ENCODE measurements around the gene C20orf204.
A peak's percentile ranks its signal among the peaks of the same experiment; 100 is the strongest.

C20orf204 gene

DNA sequence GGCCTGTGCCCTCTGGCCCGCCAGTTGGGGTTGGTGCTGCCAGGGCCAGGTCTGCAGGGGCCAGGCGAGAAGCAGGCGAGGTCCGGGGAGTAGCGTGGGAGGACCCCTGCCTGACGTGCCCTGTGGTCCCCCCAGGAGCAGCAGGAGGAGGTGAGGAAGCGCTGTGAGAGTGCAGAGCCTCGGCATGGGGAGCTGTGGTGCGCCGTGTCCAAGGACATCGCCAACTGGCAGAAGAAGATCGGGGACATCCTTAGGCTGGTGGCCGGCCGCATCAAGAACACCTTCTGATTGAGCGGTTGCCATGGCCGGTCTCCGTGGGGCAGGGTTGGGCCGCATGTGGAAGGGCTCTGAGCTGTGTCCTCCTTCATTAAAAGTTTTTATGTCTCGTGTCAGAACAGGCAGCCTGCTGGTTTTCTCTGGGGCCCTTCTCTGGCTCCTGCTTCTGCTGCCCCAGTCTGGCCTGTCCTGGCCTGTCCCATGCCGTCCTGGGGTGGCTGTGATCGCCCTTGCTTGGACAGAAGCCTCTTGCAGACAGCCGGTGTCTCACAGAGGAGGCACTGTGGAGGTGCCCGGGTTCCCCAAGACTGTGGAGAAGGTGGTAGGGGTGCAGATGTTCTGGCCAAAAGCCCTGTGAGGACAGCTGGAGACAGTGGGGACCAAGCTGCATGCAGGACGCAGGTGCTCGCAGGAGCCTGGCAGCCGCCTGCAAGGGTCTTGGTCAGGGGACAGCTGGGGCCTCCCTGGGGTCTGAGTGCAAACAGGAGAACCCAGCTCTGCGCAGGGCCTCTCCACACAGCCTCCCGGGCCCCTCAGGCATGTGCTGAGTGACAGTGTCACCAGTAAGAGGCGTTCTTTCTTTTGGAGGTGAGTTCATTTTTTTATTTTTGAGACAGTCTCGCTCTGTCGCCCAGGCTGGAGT is 3.0 kb upstream of the C20orf204 start:
- DNase-seq (ENCODE audit: low spot score) = no peak
- TF ChIP-seq, protein P1, sequence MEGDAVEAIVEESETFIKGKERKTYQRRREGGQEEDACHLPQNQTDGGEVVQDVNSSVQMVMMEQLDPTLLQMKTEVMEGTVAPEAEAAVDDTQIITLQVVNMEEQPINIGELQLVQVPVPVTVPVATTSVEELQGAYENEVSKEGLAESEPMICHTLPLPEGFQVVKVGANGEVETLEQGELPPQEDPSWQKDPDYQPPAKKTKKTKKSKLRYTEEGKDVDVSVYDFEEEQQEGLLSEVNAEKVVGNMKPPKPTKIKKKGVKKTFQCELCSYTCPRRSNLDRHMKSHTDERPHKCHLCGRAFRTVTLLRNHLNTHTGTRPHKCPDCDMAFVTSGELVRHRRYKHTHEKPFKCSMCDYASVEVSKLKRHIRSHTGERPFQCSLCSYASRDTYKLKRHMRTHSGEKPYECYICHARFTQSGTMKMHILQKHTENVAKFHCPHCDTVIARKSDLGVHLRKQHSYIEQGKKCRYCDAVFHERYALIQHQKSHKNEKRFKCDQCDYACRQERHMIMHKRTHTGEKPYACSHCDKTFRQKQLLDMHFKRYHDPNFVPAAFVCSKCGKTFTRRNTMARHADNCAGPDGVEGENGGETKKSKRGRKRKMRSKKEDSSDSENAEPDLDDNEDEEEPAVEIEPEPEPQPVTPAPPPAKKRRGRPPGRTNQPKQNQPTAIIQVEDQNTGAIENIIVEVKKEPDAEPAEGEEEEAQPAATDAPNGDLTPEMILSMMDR (IDR thresholded peaks at IDR 0.05; ENCODE audit: borderline replicate concordance, control extremely low read depth, extremely low read depth, insufficient read depth, missing control alignments) = no peak
- in situ Hi-C loops (cut with MboI; ENCODE audit: low sequenced_read_pairs, unreplicated experiment) = no loop called here

DNA sequence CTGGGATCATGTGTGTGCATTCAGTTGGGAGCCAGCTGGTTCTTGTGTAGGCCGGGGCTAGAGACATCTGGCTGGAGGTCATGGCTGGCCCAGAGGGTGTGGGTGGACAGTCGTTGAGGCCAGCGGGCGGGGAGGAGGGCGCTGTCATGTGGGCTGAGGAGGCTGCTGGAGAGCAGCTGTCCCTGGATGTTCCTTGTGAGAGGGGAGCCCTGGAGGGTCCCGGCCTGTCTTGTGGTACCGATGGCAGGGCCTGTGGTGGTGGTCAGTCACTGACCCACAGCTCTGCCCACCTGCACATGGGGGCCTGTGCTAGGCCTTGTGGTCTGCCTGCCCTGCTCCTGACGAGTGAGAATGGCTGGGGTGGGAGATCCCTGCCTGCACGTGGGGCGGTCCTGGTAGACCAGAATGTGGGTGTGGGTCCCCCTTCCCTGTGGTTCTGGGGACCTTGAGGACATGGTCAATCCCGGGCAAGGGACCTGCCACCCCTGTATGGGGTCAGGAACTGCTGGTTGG is 1.9 kb upstream of the C20orf204 start:
- in situ Hi-C loops (cut with MboI; ENCODE audit: low sequenced_read_pairs, unreplicated experiment) = no loop called here
- DNase-seq (ENCODE audit: low spot score) = no peak
- TF ChIP-seq, protein P1 (IDR thresholded peaks at IDR 0.05; ENCODE audit: borderline replicate concordance, control extremely low read depth, extremely low read depth, insufficient read depth, missing control alignments) = no peak

DNA sequence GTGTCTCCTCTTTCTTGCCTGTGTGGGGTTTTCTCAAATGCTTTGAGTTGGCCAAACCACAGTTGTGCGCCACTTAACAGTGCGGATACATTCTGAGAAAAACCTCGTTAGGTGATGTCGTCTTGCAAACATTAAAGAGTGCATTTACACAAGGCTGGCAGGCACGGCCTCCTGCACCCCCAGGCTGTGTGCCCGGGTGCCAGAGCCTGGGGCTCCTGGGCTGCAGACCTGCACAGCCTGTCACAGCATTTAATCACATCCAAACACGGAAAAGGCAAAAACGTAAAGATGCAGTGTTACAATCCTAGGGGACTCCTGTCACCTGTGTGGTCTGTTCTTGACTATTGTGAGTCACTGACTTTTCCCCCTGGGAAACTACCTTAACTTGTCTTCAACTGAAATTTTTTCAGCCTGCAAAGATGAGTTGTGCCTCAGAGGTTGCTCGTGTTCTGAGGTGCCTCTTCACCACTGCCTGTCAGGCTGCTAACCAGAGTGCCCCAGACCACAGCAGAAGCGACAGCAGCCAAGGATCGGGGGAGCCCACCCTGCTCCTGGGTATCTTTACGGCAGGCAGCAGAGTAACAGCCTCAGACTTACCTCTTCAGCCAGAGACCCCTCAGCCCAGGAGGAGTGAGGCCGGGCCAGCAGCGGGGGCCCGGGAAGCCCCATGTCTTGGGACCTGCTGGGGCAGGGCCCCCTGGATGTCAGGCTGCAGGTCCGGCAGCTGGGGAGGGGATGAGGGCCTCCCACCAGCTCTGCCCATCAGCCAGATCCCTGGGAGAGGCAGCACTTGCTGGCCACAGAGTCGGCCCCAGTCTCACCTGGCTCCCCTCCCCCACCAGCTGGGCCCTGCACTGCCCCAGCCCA is 683 bp upstream of the C20orf204 start:
- TF ChIP-seq, protein P1 (IDR thresholded peaks at IDR 0.05; ENCODE audit: borderline replicate concordance, control extremely low read depth, extremely low read depth, insufficient read depth, missing control alignments) = no peak
- in situ Hi-C loops (cut with MboI; ENCODE audit: low sequenced_read_pairs, unreplicated experiment) = no loop called here
- DNase-seq (ENCODE audit: low spot score) = peak; percentile 71

DNA sequence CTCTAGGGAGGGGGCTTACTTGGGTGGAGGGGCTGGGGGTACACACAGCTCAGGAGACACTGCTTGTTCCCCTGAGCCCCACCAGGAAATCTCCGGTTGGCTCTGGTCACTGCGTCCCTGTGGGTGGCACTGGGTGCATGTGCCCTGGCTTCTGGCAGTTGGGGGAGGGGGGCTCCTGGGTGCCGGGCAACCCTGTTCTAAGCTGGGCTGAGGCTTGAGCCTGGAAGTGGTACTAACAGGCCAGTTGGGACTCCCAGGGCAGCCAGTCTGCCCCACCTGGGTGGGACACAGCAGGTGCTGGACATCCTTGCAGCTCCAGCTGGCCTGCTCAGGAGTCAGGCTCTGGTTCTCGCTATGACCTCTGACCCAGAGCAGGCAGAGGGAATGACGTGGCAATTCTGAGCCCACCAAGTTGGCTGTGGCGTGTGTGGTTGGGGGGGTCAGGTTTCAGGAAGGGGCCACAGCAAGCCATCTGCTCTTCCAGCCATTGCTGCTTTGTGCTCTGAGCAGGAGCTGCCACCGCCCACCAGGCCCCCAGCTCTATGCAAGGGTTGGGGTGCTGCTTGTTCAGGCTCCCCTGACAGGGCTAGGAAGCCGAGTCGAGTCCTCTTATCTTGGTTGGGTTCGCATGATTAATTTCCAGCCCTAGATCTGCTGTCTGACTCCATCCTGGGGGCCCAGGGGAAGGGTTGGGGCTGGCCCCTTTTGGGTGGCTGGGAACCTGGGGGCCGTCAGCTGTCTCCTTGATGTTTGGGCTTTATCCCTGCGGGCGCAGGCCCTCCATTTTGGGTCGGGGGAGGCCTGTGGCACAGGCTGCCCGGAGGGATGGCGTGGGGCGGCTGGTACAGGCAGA is 590 bp downstream of the C20orf204 start:
- in situ Hi-C loops (cut with MboI; ENCODE audit: low sequenced_read_pairs, unreplicated experiment) = no loop called here
- TF ChIP-seq, protein P1 (IDR thresholded peaks at IDR 0.05; ENCODE audit: borderline replicate concordance, control extremely low read depth, extremely low read depth, insufficient read depth, missing control alignments) = no peak
- peak; percentile 77 for DNase-seq (ENCODE audit: low spot score)

DNA sequence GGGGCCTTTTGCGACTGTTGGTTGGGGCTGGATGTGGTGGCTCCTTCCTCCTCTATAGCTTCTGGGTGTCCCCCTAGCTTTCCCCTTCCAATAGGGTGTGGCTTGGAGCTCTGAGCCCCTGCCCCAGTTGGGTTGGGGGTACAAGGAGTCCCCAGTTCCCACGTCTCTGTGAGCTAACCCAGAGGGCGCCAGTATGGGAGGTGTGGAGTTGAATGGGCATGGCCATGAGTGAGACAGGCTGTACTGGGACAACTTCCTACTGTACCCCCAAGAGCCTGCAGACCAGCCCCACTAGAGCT is 1.2 kb downstream of the C20orf204 start:
- in situ Hi-C loops (cut with MboI; ENCODE audit: low sequenced_read_pairs, unreplicated experiment) = no loop called here
- TF ChIP-seq, protein P1 (IDR thresholded peaks at IDR 0.05; ENCODE audit: borderline replicate concordance, control extremely low read depth, extremely low read depth, insufficient read depth, missing control alignments) = no peak
- DNase-seq (ENCODE audit: low spot score) = no peak
